Neuronal stem cell (in vitro differentiated cells): Measurements from ENCODE around the gene RASL12.

Experiments
- DNase-seq: peaks from one replicate; pipeline ENCODE4 v3.0.0-alpha.2; 2013; ENCODE audit warnings: low spot score
- H2AFZ ChIP-seq: one replicate; pipeline ENCODE4 v1.6.1; 2013; ENCODE audit warnings: mild to moderate bottlenecking, low read length, inconsistent platforms
- H2AK5ac ChIP-seq: 2 replicates; pipeline ENCODE4 v1.6.1; 2013; ENCODE audit warnings: low read depth, mild to moderate bottlenecking, inconsistent platforms, low read length, moderate library complexity, mixed read lengths
- H2BK120ac ChIP-seq: 2 replicates; pipeline ENCODE4 v1.6.1; 2013; ENCODE audit warnings: low read depth, mild to moderate bottlenecking, inconsistent platforms, low read length, moderate library complexity, mixed read lengths
- H2BK12ac ChIP-seq: one replicate; pipeline ENCODE4 v1.6.1; 2013; ENCODE audit warnings: low read length, inconsistent platforms
- H2BK15ac ChIP-seq: 2 replicates; pipeline ENCODE4 v1.6.1; 2013; ENCODE audit warnings: mild to moderate bottlenecking, low read length, inconsistent platforms, mixed read lengths
- H2BK5ac ChIP-seq: one replicate; pipeline ENCODE4 v1.6.1; 2013; ENCODE audit warnings: inconsistent platforms, mild to moderate bottlenecking, low read length, moderate library complexity
- H3K14ac ChIP-seq: one replicate; pipeline ENCODE4 v1.6.1; 2013; ENCODE audit warnings: low read length, inconsistent platforms
- H3K18ac ChIP-seq: 2 replicates; pipeline ENCODE4 v1.6.1; 2013; ENCODE audit warnings: low read length, inconsistent platforms
- H3K23ac ChIP-seq: 2 replicates; pipeline ENCODE4 v1.6.1; 2013; ENCODE audit warnings: low read depth, mild to moderate bottlenecking, mixed read lengths, low read length, inconsistent platforms; ENCODE audit not compliant: poor library complexity
- H3K27ac ChIP-seq: replicated peaks from 3 replicates; pipeline ENCODE4 v1.5.1; 2013; ENCODE audit warnings: low read length, inconsistent platforms
- H3K27me3 ChIP-seq, 3 experiments: 2 replicates each; pipeline ENCODE4 v1.6.1; 2013; ENCODE audit warnings: low read length in 3 of 3, mild to moderate bottlenecking in 2 of 3, inconsistent platforms in 1 of 3, low read depth in 1 of 3, mixed read lengths in 1 of 3, moderate library complexity in 1 of 3; ENCODE audit not compliant: control insufficient read depth in 3 of 3, insufficient read depth in 3 of 3
- H3K36me3 ChIP-seq, 2 donors: replicated peaks in 1 of 2; 2 replicates each; pipeline ENCODE4 v1.6.1; 2013; ENCODE audit warnings: low read length in 2 of 2; ENCODE audit not compliant: control insufficient read depth in 2 of 2, insufficient read depth in 2 of 2
- H3K4ac ChIP-seq: 2 replicates; pipeline ENCODE4 v1.6.1; 2013; ENCODE audit warnings: inconsistent platforms, mild to moderate bottlenecking, low read length, moderate library complexity
- H3K4me1 ChIP-seq, 2 donors: 1 replicate in 1 of 2; 2 replicates in 1 of 2; pipeline ENCODE4 v1.6.1; 2013; ENCODE audit warnings: low read length in 2 of 2, low read depth in 1 of 2; ENCODE audit not compliant: control insufficient read depth in 2 of 2, insufficient read depth in 1 of 2
- H3K4me2 ChIP-seq: one replicate; pipeline ENCODE4 v1.6.1; 2013; ENCODE audit warnings: mild to moderate bottlenecking, low read length, inconsistent platforms; ENCODE audit not compliant: insufficient read depth, poor library complexity, severe bottlenecking
- H3K4me3 ChIP-seq, 2 donors: 2 replicates each; pipeline ENCODE4 v1.5.1; 2013; ENCODE audit warnings: low read length in 2 of 2, mild to moderate bottlenecking in 2 of 2, inconsistent platforms in 1 of 2, moderate library complexity in 1 of 2
- H3K79me1 ChIP-seq: one replicate; pipeline ENCODE4 v1.6.1; 2013; ENCODE audit warnings: low read depth, mild to moderate bottlenecking, inconsistent platforms, low read length, moderate library complexity
- H3K9ac ChIP-seq: one replicate; pipeline ENCODE4 v1.6.1; 2013; ENCODE audit warnings: mild to moderate bottlenecking, low read depth, low read length, inconsistent platforms; ENCODE audit not compliant: poor library complexity
- H3K9me3 ChIP-seq, 2 donors: replicated peaks in 1 of 2; 2 replicates each; pipeline versions ENCODE3 to v1.6.1; 2013; ENCODE audit warnings: low read length in 2 of 2, mild to moderate bottlenecking in 2 of 2, inconsistent platforms in 1 of 2, low read depth in 1 of 2, mixed read lengths in 1 of 2, moderate library complexity in 1 of 2; ENCODE audit not compliant: control insufficient read depth in 2 of 2, insufficient read depth in 1 of 2
- H4K8ac ChIP-seq: one replicate; pipeline ENCODE4 v1.6.1; 2013; ENCODE audit warnings: low read depth, mild to moderate bottlenecking, inconsistent platforms, low read length, moderate library complexity
- H4K91ac ChIP-seq: one replicate; pipeline ENCODE4 v1.6.1; 2013; ENCODE audit warnings: low read length, low read depth, mild to moderate bottlenecking, inconsistent platforms; ENCODE audit not compliant: poor library complexity
- WGBS, 2 donors: extraction: QIAGEN DNeasy Blood & Tissue Kit; methylation state at CpG; one replicate each; pipeline ENCODE4 v1.1.7; 2013; ENCODE audit warnings: missing lambda C conversion rate in 2 of 2, mixed read lengths in 1 of 2; ENCODE audit not compliant: insufficient read length in 2 of 2, insufficient replicate concordance in 1 of 2; ENCODE audit errors: extremely low coverage in 2 of 2; 5-methylcytosine and 5-hydroxymethylcytosine counted together

The RASL12 gene

DNA sequence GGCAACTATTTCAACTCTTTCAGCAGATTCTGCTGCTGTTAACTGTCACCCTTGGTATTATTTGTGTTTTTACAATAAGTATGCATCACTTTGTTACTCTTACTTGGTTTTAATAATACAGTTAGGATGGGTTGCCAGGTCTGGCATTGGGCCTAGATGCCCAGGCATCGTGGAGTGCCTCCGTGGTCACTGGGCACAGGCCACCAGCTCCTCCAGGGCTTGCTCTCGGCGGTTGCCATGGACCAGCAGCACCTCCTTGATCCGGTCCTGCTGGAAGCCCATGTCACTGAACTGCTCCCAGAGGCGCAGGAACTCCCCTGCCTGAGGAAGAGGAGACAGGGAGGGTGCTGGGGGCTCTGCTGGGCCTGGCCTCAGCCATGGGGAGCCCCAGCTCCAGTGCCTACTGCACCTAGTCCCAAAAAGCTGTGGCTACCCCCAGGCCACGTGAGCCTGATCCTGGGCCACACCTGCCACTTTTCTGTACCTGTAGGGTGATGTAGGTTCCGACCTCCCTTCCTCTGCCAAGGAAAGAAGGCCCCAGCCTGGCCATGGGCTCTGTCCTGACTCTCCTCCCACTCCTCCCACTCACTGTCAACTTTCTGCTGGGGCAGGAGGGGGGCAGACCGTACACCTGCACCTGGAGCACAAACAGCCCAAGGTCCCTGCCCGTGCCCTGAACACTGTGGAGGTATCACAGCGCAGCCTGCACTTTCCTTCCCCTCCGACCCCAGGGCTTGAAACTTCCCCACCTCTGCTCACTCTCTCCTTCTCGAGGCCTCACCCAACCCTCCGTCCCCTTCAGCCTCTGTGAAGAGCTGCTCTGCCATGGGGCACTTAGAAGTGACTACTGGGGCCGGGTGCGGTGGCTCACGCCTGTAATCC, 25.4 kb upstream of the RASL12 start:
- Histone ChIP-seq H2BK12ac (no peak overlapping the region), H3K18ac (peak overlapping the region; percentile 79), H3K27me3 (no peaks in the 10 kb centered on the region), H3K4me1 (peaks cover 5 to 14% of the 10 kb centered on the region in 2 donors), H3K14ac (no peak overlapping the region), H3K4me3 (no peak overlapping the region), H3K9me3 (no peaks in the 10 kb centered on the region), H3K23ac (peak overlapping the region; percentile 22), H3K9ac (no peak overlapping the region), H4K91ac (no peak overlapping the region), H2BK120ac (no peak overlapping the region), H3K36me3 (peaks cover 2 to 12% of the 10 kb centered on the region in 2 donors), H3K4ac (no peak overlapping the region), H2AK5ac (peak overlapping the region; percentile 22), H4K8ac (no peak overlapping the region), H3K27ac (no peak overlapping the region), H3K4me2 (no peak overlapping the region), H3K79me1 (no peaks in the 10 kb centered on the region), H2BK15ac (no peak overlapping the region), H2AFZ (no peak overlapping the region), H2BK5ac (no peak overlapping the region)
- DNase-seq = no peak
- no CpG with 5 or more reads among the region's 17 CpGs for WGBS, 2 donors

DNA sequence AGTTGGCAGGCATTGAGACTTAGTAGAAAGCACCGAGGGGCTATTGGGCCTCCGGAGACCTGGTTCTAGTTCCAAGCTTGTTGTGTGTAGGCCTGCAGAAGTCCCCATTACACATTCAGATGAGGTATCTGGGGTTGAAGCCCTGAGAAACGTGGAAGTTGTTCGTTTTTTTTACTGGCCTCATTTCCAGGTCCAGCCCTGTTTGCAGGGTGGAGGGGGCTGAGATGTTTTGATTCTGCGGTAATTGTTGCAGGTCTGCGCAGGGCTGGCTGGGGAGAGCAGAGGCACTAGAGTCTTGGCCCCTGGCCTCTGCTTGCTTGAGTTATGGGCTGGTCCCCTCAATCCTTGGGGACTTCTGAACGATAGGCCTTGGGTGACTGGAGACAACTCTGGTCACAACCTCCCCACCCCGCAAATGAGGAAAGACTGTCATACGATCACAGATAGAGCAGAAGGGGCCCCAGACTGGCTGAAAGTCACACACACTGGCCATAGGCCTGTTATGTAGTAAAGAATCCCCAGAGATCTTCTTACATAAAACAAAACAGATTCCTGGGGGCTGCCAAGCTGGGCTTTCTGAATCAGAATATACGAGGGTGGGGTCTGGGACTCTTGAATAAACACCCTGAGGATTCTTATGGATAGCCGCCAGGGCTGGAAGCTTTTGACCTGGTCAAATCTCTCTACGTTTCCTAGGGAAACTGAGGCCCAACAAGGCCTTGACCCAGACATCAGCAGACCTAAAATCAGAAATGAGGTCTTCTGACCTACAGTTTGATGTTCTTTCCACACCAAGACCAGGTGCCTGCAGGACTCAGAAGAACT, 24.4 kb upstream of the RASL12 start:
- Histone ChIP-seq H3K4me3 (no peak overlapping the region), H2AFZ (no peak overlapping the region), H2BK120ac (no peak overlapping the region), H3K36me3 (peaks cover 0 to 3% of the 10 kb centered on the region in 2 donors), H2BK15ac (no peak overlapping the region), H2AK5ac (no peak overlapping the region), H3K23ac (no peak overlapping the region), H3K18ac (no peak overlapping the region), H3K27ac (no peak overlapping the region), H4K8ac (no peak overlapping the region), H3K9me3 (no peaks in the 10 kb centered on the region), H3K14ac (no peak overlapping the region), H2BK12ac (no peak overlapping the region), H3K27me3 (no peaks in the 10 kb centered on the region), H3K4me1 (peaks cover 5 to 15% of the 10 kb centered on the region in 2 donors), H4K91ac (no peak overlapping the region), H3K9ac (no peak overlapping the region), H2BK5ac (no peak overlapping the region), H3K4me2 (no peak overlapping the region), H3K79me1 (no peaks in the 10 kb centered on the region), H3K4ac (no peak overlapping the region)
- DNase-seq = no peak
- no CpG with 5 or more reads among the region's 12 CpGs for WGBS, 2 donors

DNA sequence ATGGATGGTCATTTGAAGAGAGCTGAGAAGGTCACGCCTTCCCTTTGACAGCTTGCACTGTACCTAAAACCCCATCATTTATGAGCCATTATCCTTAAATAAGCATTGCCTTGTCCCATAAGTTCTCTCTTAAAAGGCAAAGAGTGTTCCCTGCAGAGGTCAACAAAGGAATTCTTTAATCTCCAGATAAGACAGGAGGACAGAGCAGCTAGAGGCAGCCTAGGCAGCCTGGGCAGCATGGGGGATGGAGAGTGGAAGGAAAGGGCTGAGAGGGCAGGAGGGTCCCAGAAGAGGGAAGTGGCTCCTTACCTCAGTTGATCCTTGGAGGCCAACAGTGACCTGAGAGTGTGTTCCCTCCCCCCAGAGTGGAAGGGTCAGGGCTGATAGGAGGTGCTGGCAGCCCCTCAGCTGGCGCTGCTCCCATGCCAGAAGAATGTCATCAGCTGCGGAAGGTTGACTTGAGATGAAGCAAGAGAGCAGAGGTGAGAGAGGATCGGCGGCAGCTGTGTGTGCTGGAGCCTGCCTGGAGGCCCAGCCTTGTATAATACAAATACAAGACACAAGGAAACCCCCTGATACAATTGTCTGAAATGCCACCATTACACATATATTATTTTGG, 21.5 kb upstream of the RASL12 start:
- no peak overlapping the region for H3K27ac ChIP-seq
- H2BK15ac ChIP-seq = no peak overlapping the region
- no peak overlapping the region for H3K23ac ChIP-seq
- H3K27me3 ChIP-seq = peaks cover 0 to 9% (median 7%) of the 10 kb centered on the region in 3 experiments
- DNase-seq = no peak
- H2BK5ac ChIP-seq = no peak overlapping the region
- no peak overlapping the region for H3K18ac ChIP-seq
- H2BK120ac ChIP-seq = no peak overlapping the region
- peaks cover 13 to 32% of the 10 kb centered on the region in 2 donors for H3K4me1 ChIP-seq
- no peak overlapping the region for H2AFZ ChIP-seq
- H2BK12ac ChIP-seq = no peak overlapping the region
- no peak overlapping the region for H3K4me3 ChIP-seq
- H3K14ac ChIP-seq = no peak overlapping the region
- no peaks in the 10 kb centered on the region for H3K79me1 ChIP-seq
- H3K4me2 ChIP-seq = no peak overlapping the region
- no CpG with 5 or more reads among the region's 5 CpGs for WGBS, 2 donors
- no peak overlapping the region for H3K9ac ChIP-seq
- H3K4ac ChIP-seq = no peak overlapping the region
- no peak overlapping the region for H2AK5ac ChIP-seq
- H3K9me3 ChIP-seq = no peaks in the 10 kb centered on the region
- H3K36me3 ChIP-seq = no peaks in the 10 kb centered on the region
- no peak overlapping the region for H4K8ac ChIP-seq
- no peak overlapping the region for H4K91ac ChIP-seq
